Measurements from ENCODE around the gene CAMK1G.

DNA sequence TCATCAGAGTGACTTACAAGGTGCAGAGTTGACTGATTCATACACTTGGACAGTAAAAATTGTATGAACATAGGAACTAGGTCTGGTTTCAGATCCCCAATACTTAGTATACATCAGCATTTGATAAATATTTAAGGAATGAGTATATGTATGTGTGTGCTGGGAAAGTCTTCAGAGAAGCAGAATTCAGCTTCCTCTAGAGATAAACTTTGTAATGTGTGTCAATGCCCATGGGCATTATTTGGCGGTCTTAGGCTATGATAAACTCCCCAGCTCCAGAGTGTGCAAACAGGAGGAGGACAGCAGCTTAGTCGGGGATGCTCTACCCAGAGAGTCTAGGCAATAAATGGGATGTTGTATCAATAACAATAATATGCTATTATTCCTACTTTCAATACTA, 2.9 kb upstream of the CAMK1G start:
- TF ChIP-seq MAX (IDR thresholded peaks at IDR 0.05; ENCODE audit: low read depth, low read length) (no peak), EZH2 (IDR thresholded peaks at IDR 0.05; ENCODE audit: borderline replicate concordance, control insufficient read depth, low read depth, low read length) (no peak), MXI1 (IDR thresholded peaks at IDR 0.05; ENCODE audit: low read depth, low read length) (no peak)
- TF ChIP-seq, protein P1, sequence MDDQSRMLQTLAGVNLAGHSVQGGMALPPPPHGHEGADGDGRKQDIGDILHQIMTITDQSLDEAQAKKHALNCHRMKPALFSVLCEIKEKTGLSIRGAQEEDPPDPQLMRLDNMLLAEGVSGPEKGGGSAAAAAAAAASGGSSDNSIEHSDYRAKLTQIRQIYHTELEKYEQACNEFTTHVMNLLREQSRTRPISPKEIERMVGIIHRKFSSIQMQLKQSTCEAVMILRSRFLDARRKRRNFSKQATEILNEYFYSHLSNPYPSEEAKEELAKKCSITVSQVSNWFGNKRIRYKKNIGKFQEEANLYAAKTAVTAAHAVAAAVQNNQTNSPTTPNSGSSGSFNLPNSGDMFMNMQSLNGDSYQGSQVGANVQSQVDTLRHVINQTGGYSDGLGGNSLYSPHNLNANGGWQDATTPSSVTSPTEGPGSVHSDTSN (IDR thresholded peaks at IDR 0.05; ENCODE audit: insufficient replicate concordance, low read depth, low read length), result no peak

All from GM12878 (cell line).